ENCODE data around the gene SYNJ2.

SYNJ2 gene

GRCh38 chr6:158053377-158054313 lies 72.0 kb downstream of the SYNJ2 start:
- in situ Hi-C loops (cut with MboI; ENCODE audit: low sequenced_read_pairs): no loop called here

GRCh38 chr6:158056355-158056754 lies 74.7 kb downstream of the SYNJ2 start:
- in situ Hi-C loops (cut with MboI; ENCODE audit: low sequenced_read_pairs): no loop called here

- in situ Hi-C loops (cut with MboI; ENCODE audit: low sequenced_read_pairs): no loop called here
Observed at GRCh38 chr6:158056804-158057203, 75.1 kb downstream of the SYNJ2 start.

GRCh38 chr6:158057213-158057987 lies 75.7 kb downstream of the SYNJ2 start:
- in situ Hi-C loops (cut with MboI; ENCODE audit: low sequenced_read_pairs): no loop called here

- in situ Hi-C loops (cut with MboI; ENCODE audit: low sequenced_read_pairs): no loop called here
Observed at GRCh38 chr6:158058171-158058651, 76.5 kb downstream of the SYNJ2 start.

- in situ Hi-C loops (cut with MboI; ENCODE audit: low sequenced_read_pairs): no loop called here
Observed at GRCh38 chr6:158059108-158059507, 77.4 kb downstream of the SYNJ2 start.

- in situ Hi-C loops (cut with MboI; ENCODE audit: low sequenced_read_pairs): no loop called here
Observed at GRCh38 chr6:158060455-158061360, 79.0 kb downstream of the SYNJ2 start.

GRCh38 chr6:158061361-158061708 lies 79.7 kb downstream of the SYNJ2 start:
- in situ Hi-C loops (cut with MboI; ENCODE audit: low sequenced_read_pairs): no loop called here

- in situ Hi-C loops (cut with MboI; ENCODE audit: low sequenced_read_pairs): no loop called here
Observed at GRCh38 chr6:158061709-158062461, 80.2 kb downstream of the SYNJ2 start.

GRCh38 chr6:158063736-158064135 lies 82.1 kb downstream of the SYNJ2 start:
- in situ Hi-C loops (cut with MboI; ENCODE audit: low sequenced_read_pairs): no loop called here

GRCh38 chr6:158064725-158065251 lies 83.1 kb downstream of the SYNJ2 start:
- in situ Hi-C loops (cut with MboI; ENCODE audit: low sequenced_read_pairs): no loop called here

- in situ Hi-C loops (cut with MboI; ENCODE audit: low sequenced_read_pairs): no loop called here
Observed at GRCh38 chr6:158066136-158066781, 84.6 kb downstream of the SYNJ2 start.

GRCh38 chr6:158067436-158068015 lies 85.9 kb downstream of the SYNJ2 start:
- in situ Hi-C loops (cut with MboI; ENCODE audit: low sequenced_read_pairs): no loop called here

GRCh38 chr6:158068156-158068892 lies 86.7 kb downstream of the SYNJ2 start:
- in situ Hi-C loops (cut with MboI; ENCODE audit: low sequenced_read_pairs): no loop called here

- in situ Hi-C loops (cut with MboI; ENCODE audit: low sequenced_read_pairs): no loop called here
Observed at GRCh38 chr6:158068893-158069799, 87.5 kb downstream of the SYNJ2 start.

GRCh38 chr6:158069800-158070195 lies 88.1 kb downstream of the SYNJ2 start:
- in situ Hi-C loops (cut with MboI; ENCODE audit: low sequenced_read_pairs): no loop called here

- in situ Hi-C loops (cut with MboI; ENCODE audit: low sequenced_read_pairs): no loop called here
Observed at GRCh38 chr6:158070513-158070912, 88.8 kb downstream of the SYNJ2 start.
